ENCODE measurements around the gene C1orf21. TPM values are rescaled to one million over a fixed set of nuclear protein-coding genes. Genes with fewer than 3 reads are reported as not detected.

C1orf21 gene
- total RNA-seq, 1 experiment from 2014 or later, result 28.5 TPM

DNA sequence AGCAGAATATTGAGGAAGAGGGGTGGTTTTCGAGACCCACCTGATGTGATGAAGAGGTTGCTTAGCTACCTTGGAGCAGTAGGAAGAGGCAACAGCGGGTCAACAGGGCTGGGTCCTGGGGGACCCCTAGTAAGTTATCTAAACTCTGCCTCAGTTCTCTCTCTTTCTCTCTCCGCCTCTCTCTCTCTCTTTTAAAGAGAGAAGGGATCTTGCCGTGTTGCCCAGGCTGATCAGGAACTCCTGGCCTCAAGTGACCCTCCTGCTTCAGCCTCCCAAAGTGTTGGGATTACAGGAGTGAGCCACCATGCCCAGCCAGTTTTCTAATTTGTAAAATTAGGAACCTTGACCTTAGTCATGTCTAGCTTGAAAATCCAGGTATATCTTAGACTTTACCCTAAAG, 77.9 kb downstream of the C1orf21 start:
- ChIA-PET CTCF (interaction anchor here (1.0 to 2.5 kb wide), 6 partner anchors 9 to 199 kb away, joined by 3 to 16 read pairs (median 6); partner anchors contain the start of gene C1orf21), POLR2A (interaction anchor here (0.6 kb wide), 1 partner anchor 65 kb away, joined by 6 read pairs; no protein-coding TSS in a partner anchor)
- ATAC-seq, result no peak
- no peak overlapping the region for H3K27ac Mint-ChIP-seq
- H3K27me3 Mint-ChIP-seq (ENCODE audit: low read depth), result no peaks in the 10 kb centered on the region
- H3K4me1 Mint-ChIP-seq, result peaks cover 38% of the 10 kb centered on the region
- DNase-seq (ENCODE audit: low spot score), result no peak
- H3K9me3 Mint-ChIP-seq, result no peaks in the 10 kb centered on the region
- H3K36me3 Mint-ChIP-seq, result no peaks in the 10 kb centered on the region
- TF ChIP-seq ZNF121 (CRISPR knock-in tag; IDR thresholded peaks at IDR 0.05), result peak; percentile 52; the same call in 1 of the 2 replicates
- TF ChIP-seq, protein P1, sequence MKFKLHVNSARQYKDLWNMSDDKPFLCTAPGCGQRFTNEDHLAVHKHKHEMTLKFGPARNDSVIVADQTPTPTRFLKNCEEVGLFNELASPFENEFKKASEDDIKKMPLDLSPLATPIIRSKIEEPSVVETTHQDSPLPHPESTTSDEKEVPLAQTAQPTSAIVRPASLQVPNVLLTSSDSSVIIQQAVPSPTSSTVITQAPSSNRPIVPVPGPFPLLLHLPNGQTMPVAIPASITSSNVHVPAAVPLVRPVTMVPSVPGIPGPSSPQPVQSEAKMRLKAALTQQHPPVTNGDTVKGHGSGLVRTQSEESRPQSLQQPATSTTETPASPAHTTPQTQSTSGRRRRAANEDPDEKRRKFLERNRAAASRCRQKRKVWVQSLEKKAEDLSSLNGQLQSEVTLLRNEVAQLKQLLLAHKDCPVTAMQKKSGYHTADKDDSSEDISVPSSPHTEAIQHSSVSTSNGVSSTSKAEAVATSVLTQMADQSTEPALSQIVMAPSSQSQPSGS (CRISPR knock-in tag; IDR thresholded peaks at IDR 0.05; ENCODE audit: borderline replicate concordance, low read depth), result no peak
- H3K4me3 Mint-ChIP-seq, result no peak overlapping the region

DNA sequence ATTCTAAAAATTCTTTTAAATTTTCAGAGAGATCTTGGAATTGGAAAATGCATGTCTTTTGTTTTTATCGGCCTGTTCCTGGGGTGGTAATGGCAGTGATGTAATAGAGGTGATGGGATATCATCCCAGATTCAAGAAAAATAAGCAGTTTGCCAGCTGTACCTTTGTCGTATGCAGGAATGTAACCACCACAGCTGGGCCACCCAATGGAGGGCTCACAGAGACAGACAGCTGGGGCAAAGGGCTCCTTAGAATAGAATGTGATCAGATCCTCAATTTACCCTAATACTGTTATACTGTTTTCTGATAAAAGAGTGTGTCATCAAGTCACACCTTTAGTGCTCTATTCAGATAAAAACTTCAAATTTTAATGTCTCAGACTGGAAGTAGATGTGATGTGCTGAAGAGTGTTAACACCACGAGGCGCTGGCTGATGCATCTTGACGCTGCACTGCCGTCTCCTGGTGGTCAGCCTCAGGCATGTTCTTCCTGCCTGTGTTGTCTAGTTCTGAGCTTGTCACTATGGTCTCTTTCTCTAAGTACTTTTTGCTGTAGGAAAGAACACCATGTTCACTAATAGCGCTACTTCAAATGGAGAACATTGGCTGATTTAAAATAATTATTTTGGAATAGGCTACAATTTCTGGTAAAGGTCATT, 78.8 kb downstream of the C1orf21 start:
- Mint-ChIP-seq H3K4me3 (no peak overlapping the region), H3K4me1 (peaks cover 30% of the 10 kb centered on the region), H3K27me3 (ENCODE audit: low read depth) (no peaks in the 10 kb centered on the region), H3K36me3 (no peaks in the 10 kb centered on the region), H3K9me3 (no peaks in the 10 kb centered on the region), H3K27ac (no peak overlapping the region)
- ChIA-PET CTCF (interaction anchor here (0.6 to 2.5 kb wide), 11 partner anchors 10 to 223 kb away, joined by 3 to 16 read pairs (median 4); partner anchors contain the start of gene C1orf21), POLR2A (no interaction called here)
- peak; percentile 16 for DNase-seq (ENCODE audit: low spot score)
- TF ChIP-seq, protein P2, sequence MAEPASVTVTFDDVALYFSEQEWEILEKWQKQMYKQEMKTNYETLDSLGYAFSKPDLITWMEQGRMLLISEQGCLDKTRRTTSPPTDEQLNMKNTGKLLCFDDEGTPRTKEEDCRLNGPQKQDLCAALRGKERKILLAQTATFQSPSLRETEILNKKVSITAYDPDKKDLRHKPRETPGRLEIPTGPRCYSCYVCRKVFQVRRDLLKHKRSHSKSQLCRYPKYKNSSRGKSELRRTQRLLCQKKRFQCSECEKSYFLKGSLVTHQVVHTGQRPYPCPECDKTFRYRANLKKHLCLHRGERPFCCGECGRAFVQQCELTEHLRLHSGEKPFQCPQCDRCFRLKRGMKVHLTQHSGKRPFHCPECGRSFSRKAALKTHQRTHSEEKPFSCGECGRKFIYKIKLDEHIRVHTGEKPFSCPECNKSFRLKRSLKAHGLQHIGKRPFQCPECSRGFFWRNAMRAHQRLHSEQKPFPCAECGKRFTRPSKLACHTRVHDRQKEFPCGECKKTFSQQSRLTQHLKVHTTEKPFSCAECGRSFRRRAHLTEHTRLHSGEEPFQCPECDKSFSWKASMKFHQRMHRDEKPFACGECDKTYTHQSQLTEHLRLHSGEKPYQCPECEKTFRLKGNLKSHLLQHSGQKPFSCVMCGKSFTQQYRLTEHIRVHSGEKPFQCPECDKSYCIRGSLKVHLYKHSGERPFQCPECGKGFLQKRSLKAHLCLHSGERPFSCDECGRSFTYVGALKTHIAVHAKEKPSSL (CRISPR knock-in tag; conservative IDR thresholded peaks at IDR 0.05), result no peak
- TF ChIP-seq PRRX2 (CRISPR knock-in tag; IDR thresholded peaks at IDR 0.05) (no peak), GRHL2 (CRISPR knock-in tag; IDR thresholded peaks at IDR 0.05; ENCODE audit: insufficient replicate concordance, severe bottlenecking) (no peak), KAT7 (CRISPR knock-in tag; IDR thresholded peaks at IDR 0.05; ENCODE audit: borderline replicate concordance) (no peak), NR3C1 (CRISPR knock-in tag; conservative IDR thresholded peaks at IDR 0.05; ENCODE audit: low read depth) (no peak), ETV6 (CRISPR knock-in tag; IDR thresholded peaks at IDR 0.05) (no peak), TEAD4 (CRISPR knock-in tag; IDR thresholded peaks at IDR 0.05) (no peak), FOXJ3 (CRISPR knock-in tag; IDR thresholded peaks at IDR 0.05; ENCODE audit: borderline replicate concordance) (no peak), TEAD1 (CRISPR knock-in tag; IDR thresholded peaks at IDR 0.05) (no peak), RORB (CRISPR knock-in tag; IDR thresholded peaks at IDR 0.05) (no peak), TP53 (CRISPR knock-in tag; IDR thresholded peaks at IDR 0.05) (no peak), IRF2 (CRISPR knock-in tag; IDR thresholded peaks at IDR 0.05; ENCODE audit: borderline replicate concordance, low read depth) (no peak), GABPB1 (CRISPR knock-in tag; IDR thresholded peaks at IDR 0.05) (no peak), CBFB (CRISPR knock-in tag; IDR thresholded peaks at IDR 0.05; ENCODE audit: low read depth) (no peak)
- TF ChIP-seq, protein P3, sequence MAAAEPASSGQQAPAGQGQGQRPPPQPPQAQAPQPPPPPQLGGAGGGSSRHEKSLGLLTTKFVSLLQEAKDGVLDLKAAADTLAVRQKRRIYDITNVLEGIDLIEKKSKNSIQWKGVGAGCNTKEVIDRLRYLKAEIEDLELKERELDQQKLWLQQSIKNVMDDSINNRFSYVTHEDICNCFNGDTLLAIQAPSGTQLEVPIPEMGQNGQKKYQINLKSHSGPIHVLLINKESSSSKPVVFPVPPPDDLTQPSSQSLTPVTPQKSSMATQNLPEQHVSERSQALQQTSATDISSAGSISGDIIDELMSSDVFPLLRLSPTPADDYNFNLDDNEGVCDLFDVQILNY (CRISPR knock-in tag; IDR thresholded peaks at IDR 0.05), result no peak
- TF ChIP-seq, protein P4, sequence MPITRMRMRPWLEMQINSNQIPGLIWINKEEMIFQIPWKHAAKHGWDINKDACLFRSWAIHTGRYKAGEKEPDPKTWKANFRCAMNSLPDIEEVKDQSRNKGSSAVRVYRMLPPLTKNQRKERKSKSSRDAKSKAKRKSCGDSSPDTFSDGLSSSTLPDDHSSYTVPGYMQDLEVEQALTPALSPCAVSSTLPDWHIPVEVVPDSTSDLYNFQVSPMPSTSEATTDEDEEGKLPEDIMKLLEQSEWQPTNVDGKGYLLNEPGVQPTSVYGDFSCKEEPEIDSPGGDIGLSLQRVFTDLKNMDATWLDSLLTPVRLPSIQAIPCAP (CRISPR knock-in tag; IDR thresholded peaks at IDR 0.05), result no peak
- TF ChIP-seq, protein P5, sequence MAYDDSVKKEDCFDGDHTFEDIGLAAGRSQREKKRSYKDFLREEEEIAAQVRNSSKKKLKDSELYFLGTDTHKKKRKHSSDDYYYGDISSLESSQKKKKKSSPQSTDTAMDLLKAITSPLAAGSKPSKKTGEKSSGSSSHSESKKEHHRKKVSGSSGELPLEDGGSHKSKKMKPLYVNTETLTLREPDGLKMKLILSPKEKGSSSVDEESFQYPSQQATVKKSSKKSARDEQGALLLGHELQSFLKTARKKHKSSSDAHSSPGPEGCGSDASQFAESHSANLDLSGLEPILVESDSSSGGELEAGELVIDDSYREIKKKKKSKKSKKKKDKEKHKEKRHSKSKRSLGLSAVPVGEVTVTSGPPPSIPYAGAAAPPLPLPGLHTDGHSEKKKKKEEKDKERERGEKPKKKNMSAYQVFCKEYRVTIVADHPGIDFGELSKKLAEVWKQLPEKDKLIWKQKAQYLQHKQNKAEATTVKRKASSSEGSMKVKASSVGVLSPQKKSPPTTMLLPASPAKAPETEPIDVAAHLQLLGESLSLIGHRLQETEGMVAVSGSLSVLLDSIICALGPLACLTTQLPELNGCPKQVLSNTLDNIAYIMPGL (CRISPR knock-in tag; IDR thresholded peaks at IDR 0.05), result no peak
- TF ChIP-seq, protein P6, sequence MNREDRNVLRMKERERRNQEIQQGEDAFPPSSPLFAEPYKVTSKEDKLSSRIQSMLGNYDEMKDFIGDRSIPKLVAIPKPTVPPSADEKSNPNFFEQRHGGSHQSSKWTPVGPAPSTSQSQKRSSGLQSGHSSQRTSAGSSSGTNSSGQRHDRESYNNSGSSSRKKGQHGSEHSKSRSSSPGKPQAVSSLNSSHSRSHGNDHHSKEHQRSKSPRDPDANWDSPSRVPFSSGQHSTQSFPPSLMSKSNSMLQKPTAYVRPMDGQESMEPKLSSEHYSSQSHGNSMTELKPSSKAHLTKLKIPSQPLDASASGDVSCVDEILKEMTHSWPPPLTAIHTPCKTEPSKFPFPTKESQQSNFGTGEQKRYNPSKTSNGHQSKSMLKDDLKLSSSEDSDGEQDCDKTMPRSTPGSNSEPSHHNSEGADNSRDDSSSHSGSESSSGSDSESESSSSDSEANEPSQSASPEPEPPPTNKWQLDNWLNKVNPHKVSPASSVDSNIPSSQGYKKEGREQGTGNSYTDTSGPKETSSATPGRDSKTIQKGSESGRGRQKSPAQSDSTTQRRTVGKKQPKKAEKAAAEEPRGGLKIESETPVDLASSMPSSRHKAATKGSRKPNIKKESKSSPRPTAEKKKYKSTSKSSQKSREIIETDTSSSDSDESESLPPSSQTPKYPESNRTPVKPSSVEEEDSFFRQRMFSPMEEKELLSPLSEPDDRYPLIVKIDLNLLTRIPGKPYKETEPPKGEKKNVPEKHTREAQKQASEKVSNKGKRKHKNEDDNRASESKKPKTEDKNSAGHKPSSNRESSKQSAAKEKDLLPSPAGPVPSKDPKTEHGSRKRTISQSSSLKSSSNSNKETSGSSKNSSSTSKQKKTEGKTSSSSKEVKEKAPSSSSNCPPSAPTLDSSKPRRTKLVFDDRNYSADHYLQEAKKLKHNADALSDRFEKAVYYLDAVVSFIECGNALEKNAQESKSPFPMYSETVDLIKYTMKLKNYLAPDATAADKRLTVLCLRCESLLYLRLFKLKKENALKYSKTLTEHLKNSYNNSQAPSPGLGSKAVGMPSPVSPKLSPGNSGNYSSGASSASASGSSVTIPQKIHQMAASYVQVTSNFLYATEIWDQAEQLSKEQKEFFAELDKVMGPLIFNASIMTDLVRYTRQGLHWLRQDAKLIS (CRISPR knock-in tag; IDR thresholded peaks at IDR 0.05; ENCODE audit: borderline replicate concordance), result no peak
- TF ChIP-seq, protein P7, sequence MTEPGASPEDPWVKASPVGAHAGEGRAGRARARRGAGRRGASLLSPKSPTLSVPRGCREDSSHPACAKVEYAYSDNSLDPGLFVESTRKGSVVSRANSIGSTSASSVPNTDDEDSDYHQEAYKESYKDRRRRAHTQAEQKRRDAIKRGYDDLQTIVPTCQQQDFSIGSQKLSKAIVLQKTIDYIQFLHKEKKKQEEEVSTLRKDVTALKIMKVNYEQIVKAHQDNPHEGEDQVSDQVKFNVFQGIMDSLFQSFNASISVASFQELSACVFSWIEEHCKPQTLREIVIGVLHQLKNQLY (CRISPR knock-in tag; IDR thresholded peaks at IDR 0.05), result no peak
- ATAC-seq, result peak; percentile 87

Measured in WTC11 (cell line).